Measurements from ENCODE around the gene TMEM94.

Gene TMEM94

GRCh38 chr17:75482098-75482942 is 25.9 kb downstream of the TMEM94 start:
- Histone ChIP-seq H3K4me3 (ENCODE audit: low read depth, low read length) (no peak overlapping the region), H2BK5ac (ENCODE audit: low read depth, low read length, poor library complexity) (no peak overlapping the region), H2BK120ac (ENCODE audit: insufficient read depth, low read length, poor library complexity) (no peak overlapping the region), H2BK12ac (ENCODE audit: low read length) (no peak overlapping the region), H3K4me1 (ENCODE audit: control insufficient read depth in 1 of 2, insufficient read depth in 2 of 2, low read length in 2 of 2) (peaks cover 5 to 11% of the 10 kb centered on the region in 2 experiments), H3K18ac (ENCODE audit: low read length) (no peak overlapping the region), H4K91ac (ENCODE audit: low read depth, low read length) (no peak overlapping the region), H3K27ac (ENCODE audit: low read depth, low read length) (no peak overlapping the region), H3K79me1 (ENCODE audit: low read length) (no peaks in the 10 kb centered on the region), H3K14ac (ENCODE audit: low read length) (no peak overlapping the region), H4K8ac (ENCODE audit: low read depth, low read length) (no peak overlapping the region), H3K27me3 (ENCODE audit: insufficient read depth, low read length) (no peaks in the 10 kb centered on the region), H4K12ac (ENCODE audit: low read depth, low read length) (no peak overlapping the region), H3K9me3 (ENCODE audit: insufficient read depth, low read depth, low read length) (peaks cover 1% of the 10 kb centered on the region), H3K4ac (ENCODE audit: low read depth, low read length) (no peak overlapping the region), H3K36me3 (ENCODE audit: control insufficient read depth in 1 of 2, insufficient read depth in 2 of 2, low read length in 2 of 2) (peaks cover 4 to 15% of the 10 kb centered on the region in 2 experiments), H2AK5ac (ENCODE audit: low read length) (no peak overlapping the region), H2AFZ (ENCODE audit: insufficient read depth, low read length, poor library complexity) (no peak overlapping the region), H3K9ac (ENCODE audit: low read length) (no peak overlapping the region), H3K79me2 (ENCODE audit: control insufficient read depth, insufficient read depth, low read length, poor library complexity) (no peaks in the 10 kb centered on the region), H3K23ac (ENCODE audit: low read length) (no peak overlapping the region), H3K4me2 (ENCODE audit: low read length) (no peak overlapping the region)
- no peak for DNase-seq
- WGBS (ENCODE audit: extremely low coverage, insufficient coverage, insufficient read length): no CpG with 5 or more reads among the region's 16 CpGs

DNA sequence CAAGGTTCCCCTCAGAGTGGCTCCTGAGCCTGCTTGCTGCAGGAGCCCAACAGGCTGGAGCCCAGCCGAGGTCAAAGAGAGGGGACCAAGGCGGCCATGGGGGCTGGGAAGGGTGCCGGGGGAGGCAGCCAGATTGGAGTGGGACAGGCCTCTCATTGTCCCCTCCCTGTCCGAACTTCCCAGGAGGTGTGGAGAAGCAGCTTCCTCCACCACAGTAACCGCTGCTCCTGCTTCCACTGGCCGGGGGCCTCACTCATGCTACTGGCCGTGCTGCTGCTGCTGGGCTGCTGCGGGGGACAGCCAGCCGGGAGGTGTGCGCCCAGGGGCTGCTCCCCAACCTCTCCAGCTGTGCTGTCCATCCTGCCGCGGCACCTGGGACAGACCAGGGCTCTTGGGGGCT is 29.3 kb downstream of the TMEM94 start:
- H3K9ac ChIP-seq (ENCODE audit: low read length): no peak overlapping the region
- no peaks in the 10 kb centered on the region for H3K27me3 ChIP-seq (ENCODE audit: insufficient read depth, low read length)
- H4K8ac ChIP-seq (ENCODE audit: low read depth, low read length): no peak overlapping the region
- DNase-seq: no peak
- WGBS (ENCODE audit: extremely low coverage, insufficient coverage, insufficient read length): no CpG with 5 or more reads among the region's 12 CpGs
- H3K79me1 ChIP-seq (ENCODE audit: low read length): no peaks in the 10 kb centered on the region
- H2BK5ac ChIP-seq (ENCODE audit: low read depth, low read length, poor library complexity): no peak overlapping the region
- H3K27ac ChIP-seq (ENCODE audit: low read depth, low read length): no peak overlapping the region
- no peak overlapping the region for H2BK12ac ChIP-seq (ENCODE audit: low read length)
- no peak overlapping the region for H3K4me2 ChIP-seq (ENCODE audit: low read length)
- H3K79me2 ChIP-seq (ENCODE audit: control insufficient read depth, insufficient read depth, low read length, poor library complexity): no peaks in the 10 kb centered on the region
- no peak overlapping the region for H2BK120ac ChIP-seq (ENCODE audit: insufficient read depth, low read length, poor library complexity)
- no peak overlapping the region for H3K4ac ChIP-seq (ENCODE audit: low read depth, low read length)
- H3K4me1 ChIP-seq (ENCODE audit: control insufficient read depth in 1 of 2, insufficient read depth in 2 of 2, low read length in 2 of 2): peaks cover 0 to 9% of the 10 kb centered on the region in 2 experiments
- no peak overlapping the region for H2AFZ ChIP-seq (ENCODE audit: insufficient read depth, low read length, poor library complexity)
- peaks cover 4 to 23% of the 10 kb centered on the region in 2 experiments for H3K36me3 ChIP-seq (ENCODE audit: control insufficient read depth in 1 of 2, insufficient read depth in 2 of 2, low read length in 2 of 2)
- no peak overlapping the region for H3K14ac ChIP-seq (ENCODE audit: low read length)
- H3K23ac ChIP-seq (ENCODE audit: low read length): no peak overlapping the region
- H4K12ac ChIP-seq (ENCODE audit: low read depth, low read length): no peak overlapping the region
- no peak overlapping the region for H4K91ac ChIP-seq (ENCODE audit: low read depth, low read length)
- H3K18ac ChIP-seq (ENCODE audit: low read length): no peak overlapping the region
- H3K9me3 ChIP-seq (ENCODE audit: insufficient read depth, low read depth, low read length): peaks cover 1% of the 10 kb centered on the region
- no peak overlapping the region for H3K4me3 ChIP-seq (ENCODE audit: low read depth, low read length)
- H2AK5ac ChIP-seq (ENCODE audit: low read length): no peak overlapping the region

GRCh38 chr17:75486151-75486550 is 29.7 kb downstream of the TMEM94 start:
- no CpG with 5 or more reads among the region's 14 CpGs for WGBS (ENCODE audit: extremely low coverage, insufficient coverage, insufficient read length)
- H3K14ac ChIP-seq (ENCODE audit: low read length): no peak overlapping the region

GRCh38 chr17:75486951-75487350 is 30.5 kb downstream of the TMEM94 start:
- no CpG with 5 or more reads among the region's 5 CpGs for WGBS (ENCODE audit: extremely low coverage, insufficient coverage, insufficient read length)
- no peak overlapping the region for H2BK5ac ChIP-seq (ENCODE audit: low read depth, low read length, poor library complexity)
- H3K79me2 ChIP-seq (ENCODE audit: control insufficient read depth, insufficient read depth, low read length, poor library complexity): no peaks in the 10 kb centered on the region
- peaks cover 13 to 36% of the 10 kb centered on the region in 2 experiments for H3K36me3 ChIP-seq (ENCODE audit: control insufficient read depth in 1 of 2, insufficient read depth in 2 of 2, low read length in 2 of 2)
- H3K14ac ChIP-seq (ENCODE audit: low read length): no peak overlapping the region
- peak overlapping the region; percentile 34 for H3K4me3 ChIP-seq (ENCODE audit: low read depth, low read length)
- H4K12ac ChIP-seq (ENCODE audit: low read depth, low read length): no peak overlapping the region
- H3K27ac ChIP-seq (ENCODE audit: low read depth, low read length): no peak overlapping the region
- H3K23ac ChIP-seq (ENCODE audit: low read length): no peak overlapping the region
- no peak overlapping the region for H3K4me2 ChIP-seq (ENCODE audit: low read length)
- no peak overlapping the region for H4K91ac ChIP-seq (ENCODE audit: low read depth, low read length)
- no peaks in the 10 kb centered on the region for H3K4me1 ChIP-seq (ENCODE audit: control insufficient read depth in 1 of 2, insufficient read depth in 2 of 2, low read length in 2 of 2)
- peaks cover 1% of the 10 kb centered on the region for H3K9me3 ChIP-seq (ENCODE audit: insufficient read depth, low read depth, low read length)
- no peak overlapping the region for H2AFZ ChIP-seq (ENCODE audit: insufficient read depth, low read length, poor library complexity)
- no peaks in the 10 kb centered on the region for H3K27me3 ChIP-seq (ENCODE audit: insufficient read depth, low read length)
- no peak overlapping the region for H2BK120ac ChIP-seq (ENCODE audit: insufficient read depth, low read length, poor library complexity)
- no peaks in the 10 kb centered on the region for H3K79me1 ChIP-seq (ENCODE audit: low read length)
- H2AK5ac ChIP-seq (ENCODE audit: low read length): no peak overlapping the region
- H3K18ac ChIP-seq (ENCODE audit: low read length): no peak overlapping the region
- DNase-seq: no peak
- H3K9ac ChIP-seq (ENCODE audit: low read length): no peak overlapping the region
- H3K4ac ChIP-seq (ENCODE audit: low read depth, low read length): no peak overlapping the region
- H4K8ac ChIP-seq (ENCODE audit: low read depth, low read length): no peak overlapping the region
- H2BK12ac ChIP-seq (ENCODE audit: low read length): no peak overlapping the region

More at GRCh38 chr17:75486151-75486550, 29.7 kb downstream of the TMEM94 start:
- H2BK5ac ChIP-seq (ENCODE audit: low read depth, low read length, poor library complexity): no peak overlapping the region
- H3K4me1 ChIP-seq (ENCODE audit: control insufficient read depth in 1 of 2, insufficient read depth in 2 of 2, low read length in 2 of 2): peaks cover 0 to 5% of the 10 kb centered on the region in 2 experiments
- H3K27ac ChIP-seq (ENCODE audit: low read depth, low read length): no peak overlapping the region
- peaks cover 5 to 28% of the 10 kb centered on the region in 2 experiments for H3K36me3 ChIP-seq (ENCODE audit: control insufficient read depth in 1 of 2, insufficient read depth in 2 of 2, low read length in 2 of 2)
- H4K91ac ChIP-seq (ENCODE audit: low read depth, low read length): no peak overlapping the region
- no peak overlapping the region for H2AFZ ChIP-seq (ENCODE audit: insufficient read depth, low read length, poor library complexity)
- no peak overlapping the region for H3K18ac ChIP-seq (ENCODE audit: low read length)
- H3K27me3 ChIP-seq (ENCODE audit: insufficient read depth, low read length): no peaks in the 10 kb centered on the region
- H3K23ac ChIP-seq (ENCODE audit: low read length): no peak overlapping the region
- H2AK5ac ChIP-seq (ENCODE audit: low read length): no peak overlapping the region
- no peak overlapping the region for H4K12ac ChIP-seq (ENCODE audit: low read depth, low read length)
- DNase-seq: no peak
- H3K4me2 ChIP-seq (ENCODE audit: low read length): no peak overlapping the region
- no peak overlapping the region for H2BK12ac ChIP-seq (ENCODE audit: low read length)
- H3K9ac ChIP-seq (ENCODE audit: low read length): no peak overlapping the region
- H4K8ac ChIP-seq (ENCODE audit: low read depth, low read length): no peak overlapping the region
- H2BK120ac ChIP-seq (ENCODE audit: insufficient read depth, low read length, poor library complexity): no peak overlapping the region
- H3K9me3 ChIP-seq (ENCODE audit: insufficient read depth, low read depth, low read length): peaks cover 1% of the 10 kb centered on the region
- no peak overlapping the region for H3K4me3 ChIP-seq (ENCODE audit: low read depth, low read length)
- no peaks in the 10 kb centered on the region for H3K79me1 ChIP-seq (ENCODE audit: low read length)
- no peak overlapping the region for H3K4ac ChIP-seq (ENCODE audit: low read depth, low read length)
- H3K79me2 ChIP-seq (ENCODE audit: control insufficient read depth, insufficient read depth, low read length, poor library complexity): no peaks in the 10 kb centered on the region

All from trophoblast cell (in vitro differentiated cells and primary cell).